Gastroesophageal sphincter (tissue), 4 donors: Measurements from ENCODE around the gene CTNS. TPM values are rescaled to one million over a fixed set of nuclear protein-coding genes. Genes with fewer than 3 reads are reported as not detected.

Source experiments
- ATAC-seq: fragments of 150-250 bp; one replicate; pipeline ENCODE4 v1.9.1; 2016; ENCODE audit warnings: mild to moderate bottlenecking, moderate library complexity
- H3K27ac ChIP-seq, 4 donors: fragments of 200-600 bp; sonication (generic) in 3 of 4; 1 replicate in 3 of 4; 2 replicates in 1 of 4; pipeline ENCODE4 v1.5.1; 2016 to 2019
- H3K27me3 ChIP-seq: fragments of 200-600 bp; sonication (generic); one replicate; pipeline ENCODE4 v1.5.1; 2019
- H3K36me3 ChIP-seq, 2 donors: fragments of 200-600 bp; sonication (generic); one replicate each; pipeline ENCODE4 v1.5.1; 2019; ENCODE audit warnings: control low read depth in 1 of 2
- H3K4me1 ChIP-seq, 3 donors: fragments of 200-600 bp; sonication (generic); 1 replicate in 2 of 3; 2 replicates in 1 of 3; pipeline ENCODE4 v1.5.1; 2016 to 2019; ENCODE audit warnings: control low read depth in 2 of 3
- H3K4me3 ChIP-seq, 2 donors: fragments of 200-600 bp; sonication (generic); one replicate each; pipeline ENCODE4 v1.5.1; 2019; ENCODE audit warnings: mild to moderate bottlenecking in 1 of 2, moderate library complexity in 1 of 2
- H3K9me3 ChIP-seq, 3 donors: fragments of 200-600 bp; sonication (generic); one replicate each; pipeline ENCODE4 v1.5.1; 2017 to 2019; ENCODE audit warnings: control low read depth in 2 of 3
- EP300 ChIP-seq: sonication (generic); formaldehyde crosslinking; IDR thresholded peaks from one replicate; pipeline ENCODE4 v1.6.1; 2017; ENCODE audit warnings: antibody characterized with exemption, mild to moderate bottlenecking
- POLR2A ChIP-seq, 2 donors: fragments of 450-650 bp; IDR thresholded peaks; one replicate each; pipeline ENCODE4 v1.6.1; 2017; ENCODE audit warnings: antibody characterized with exemption in 2 of 2, mild to moderate bottlenecking in 2 of 2, moderate library complexity in 1 of 2
- POLR2AphosphoS5 ChIP-seq: sonication (generic); formaldehyde crosslinking; IDR thresholded peaks from one replicate; pipeline ENCODE4 v1.6.1; 2017; ENCODE audit warnings: antibody characterized with exemption
- WGBS, 2 donors: methylation state at CpG; one replicate each; pipeline ENCODE4 v1.1.5; 2018; ENCODE audit warnings: low coverage in 1 of 2; 5-methylcytosine and 5-hydroxymethylcytosine counted together
- total RNA-seq, 4 donors: library from RNA; depleted of rRNA; stranded (reverse); fragments of >200 nt; gene quantifications; one replicate each; pipeline ENCODE4 v1.1.0, GENCODE V29; 2016
- TF ChIP-seq, protein P1 (sequence below), 4 experiments: fragments of 200-600 bp in 2 of 4; fragments of 450-650 bp in 2 of 4; sonication (generic) in 1 of 4; IDR thresholded peaks; one replicate each; pipeline ENCODE4 v1.5.1; 2017 to 2019; ENCODE audit warnings: antibody characterized with exemption in 4 of 4, mild to moderate bottlenecking in 2 of 4, moderate library complexity in 2 of 4

CTNS gene
- total RNA-seq, 4 donors from 2014 or later, result 14.8 to 20.5 (median 17.8) TPM

DNA sequence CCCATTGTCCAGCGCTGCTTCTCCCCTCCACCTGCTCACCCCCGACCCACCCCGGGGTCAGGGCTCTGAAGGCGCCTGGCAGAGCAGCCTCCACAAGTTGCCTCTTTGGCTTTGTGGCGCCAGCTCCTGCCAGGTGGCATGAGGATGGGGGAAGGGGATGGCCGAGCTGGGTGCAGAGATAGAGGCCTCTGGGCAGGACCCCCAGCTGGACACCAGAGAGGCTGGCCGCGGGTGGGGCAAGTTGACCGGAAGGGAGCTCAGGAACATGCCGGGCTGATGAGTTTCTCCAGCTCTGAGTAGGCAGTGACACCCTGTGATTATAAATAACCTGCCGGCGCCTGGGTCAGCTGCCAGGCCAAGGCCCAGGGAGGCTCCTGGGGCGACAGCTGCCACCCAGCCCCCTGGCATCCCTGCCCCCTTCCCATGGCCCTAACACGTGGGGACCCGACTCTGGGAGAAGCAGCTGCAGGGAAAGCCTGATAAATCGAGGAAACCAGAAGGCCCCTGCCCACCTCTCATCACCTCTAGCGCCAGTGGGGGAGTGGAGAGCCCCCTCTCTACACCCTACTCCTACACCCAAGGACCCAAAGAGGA lies 58.7 kb downstream of the CTNS start:
- peaks cover 83% of the 10 kb centered on the region for H3K27me3 ChIP-seq
- 0 to 14% methylated on average over 1 to 4 of the region's 17 CpGs for WGBS, 2 donors

DNA sequence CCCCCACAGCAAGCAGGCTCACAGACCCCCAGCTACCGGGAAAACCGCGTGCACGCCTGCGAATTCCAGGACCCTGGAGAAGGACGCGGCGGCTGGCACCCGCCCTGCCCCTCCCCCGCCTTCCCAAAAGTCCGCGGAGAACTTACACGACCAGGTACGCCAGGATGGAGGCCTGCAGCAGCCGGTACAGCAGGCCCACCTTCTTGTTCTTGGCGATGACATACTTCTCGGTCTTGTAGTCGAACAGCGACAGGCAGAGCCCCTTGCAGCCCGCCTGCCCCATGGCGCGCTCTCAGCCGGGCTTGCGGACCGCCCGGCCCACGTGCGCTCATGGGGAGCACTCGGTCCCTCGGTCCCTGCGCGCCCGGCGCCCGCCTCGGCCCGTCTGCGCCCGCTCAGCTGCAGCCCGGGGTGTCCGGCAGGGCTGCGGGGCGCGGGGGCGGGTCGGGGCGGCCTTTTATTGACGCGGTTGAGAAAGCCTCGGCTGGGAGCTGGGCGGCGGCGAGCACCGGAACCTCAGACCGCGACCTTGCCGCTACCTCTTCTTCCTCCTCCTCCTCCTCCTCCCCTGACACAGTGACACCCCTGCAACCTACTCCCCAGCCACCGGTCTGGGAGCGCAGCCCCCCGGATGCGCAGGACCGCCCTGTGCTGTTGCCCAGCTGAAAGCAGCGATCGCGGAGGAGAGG lies 59.3 kb downstream of the CTNS start, which contains the start of gene P2RX5:
Gene P2RX5 (minus strand): TSS at position 433 of the 689 bp plus-strand sequence. CDS start 150 bp downstream, at position 283.
- H3K4me3 ChIP-seq, result peak within 1 kb of the TSS in 1 of 2 donors; percentile 48
- 0% methylated on average over 3 of the region's 65 CpGs; no CpG with 5 or more reads in 1 of the 2 donors for WGBS, 2 donors
- ATAC-seq, result peak; percentile 31
- TF ChIP-seq POLR2A (IDR thresholded peaks at IDR 0.05), result no peak
- TF ChIP-seq, protein P1, sequence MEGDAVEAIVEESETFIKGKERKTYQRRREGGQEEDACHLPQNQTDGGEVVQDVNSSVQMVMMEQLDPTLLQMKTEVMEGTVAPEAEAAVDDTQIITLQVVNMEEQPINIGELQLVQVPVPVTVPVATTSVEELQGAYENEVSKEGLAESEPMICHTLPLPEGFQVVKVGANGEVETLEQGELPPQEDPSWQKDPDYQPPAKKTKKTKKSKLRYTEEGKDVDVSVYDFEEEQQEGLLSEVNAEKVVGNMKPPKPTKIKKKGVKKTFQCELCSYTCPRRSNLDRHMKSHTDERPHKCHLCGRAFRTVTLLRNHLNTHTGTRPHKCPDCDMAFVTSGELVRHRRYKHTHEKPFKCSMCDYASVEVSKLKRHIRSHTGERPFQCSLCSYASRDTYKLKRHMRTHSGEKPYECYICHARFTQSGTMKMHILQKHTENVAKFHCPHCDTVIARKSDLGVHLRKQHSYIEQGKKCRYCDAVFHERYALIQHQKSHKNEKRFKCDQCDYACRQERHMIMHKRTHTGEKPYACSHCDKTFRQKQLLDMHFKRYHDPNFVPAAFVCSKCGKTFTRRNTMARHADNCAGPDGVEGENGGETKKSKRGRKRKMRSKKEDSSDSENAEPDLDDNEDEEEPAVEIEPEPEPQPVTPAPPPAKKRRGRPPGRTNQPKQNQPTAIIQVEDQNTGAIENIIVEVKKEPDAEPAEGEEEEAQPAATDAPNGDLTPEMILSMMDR (IDR thresholded peaks at IDR 0.05), result no peak
- TF ChIP-seq EP300, result no peak
- TF ChIP-seq POLR2AphosphoS5, result no peak
- no peak within 1 kb of the TSS for H3K27ac ChIP-seq
- no peaks in the 10 kb centered on the region for H3K36me3 ChIP-seq
- peaks cover 0 to 13% (median 0%) of the 10 kb centered on the region in 3 donors for H3K9me3 ChIP-seq
- H3K4me1 ChIP-seq, result peaks cover 0 to 24% (median 9%) of the 10 kb centered on the region in 3 donors
- peaks cover 76% of the 10 kb centered on the region for H3K27me3 ChIP-seq

More for the DNA sequence above, 58.7 kb downstream of the CTNS start:
- H3K4me3 ChIP-seq, result peak overlapping the region in 1 of 2 donors; percentile 48
- ATAC-seq, result no peak
- no peaks in the 10 kb centered on the region for H3K36me3 ChIP-seq
- no peak overlapping the region for H3K27ac ChIP-seq
- peaks cover 0 to 13% (median 0%) of the 10 kb centered on the region in 3 donors for H3K9me3 ChIP-seq
- H3K4me1 ChIP-seq, result peaks cover 0 to 24% (median 9%) of the 10 kb centered on the region in 3 donors
- no peak for TF ChIP-seq POLR2A (IDR thresholded peaks at IDR 0.05)
- no peak for TF ChIP-seq POLR2AphosphoS5
- TF ChIP-seq, protein P1 (IDR thresholded peaks at IDR 0.05), result no peak
- TF ChIP-seq EP300, result no peak

GRCh38 chr17:3697103-3697476 lies 60.5 kb downstream of the CTNS start:
- Histone ChIP-seq H3K4me3 (no peak overlapping the region), H3K9me3 (peaks cover 0 to 13% (median 0%) of the 10 kb centered on the region in 3 donors), H3K27ac (no peak overlapping the region), H3K27me3 (peaks cover 64% of the 10 kb centered on the region), H3K4me1 (peaks cover 0 to 24% (median 9%) of the 10 kb centered on the region in 3 donors), H3K36me3 (no peaks in the 10 kb centered on the region)
- no peak for ATAC-seq
- WGBS, 2 donors, result 22 to 67% methylated on average over 3 of the region's 12 CpGs
- TF ChIP-seq POLR2A (IDR thresholded peaks at IDR 0.05), result no peak
- no peak for TF ChIP-seq POLR2AphosphoS5
- TF ChIP-seq, protein P1 (IDR thresholded peaks at IDR 0.05), result no peak
- no peak for TF ChIP-seq EP300

- TF ChIP-seq POLR2AphosphoS5 (no peak), EP300 (no peak), POLR2A (IDR thresholded peaks at IDR 0.05) (no peak)
- TF ChIP-seq, protein P1 (IDR thresholded peaks at IDR 0.05), result no peak
- peaks cover 0 to 24% (median 9%) of the 10 kb centered on the region in 3 donors for H3K4me1 ChIP-seq
- ATAC-seq, result no peak
- WGBS, 2 donors, result no CpG with 5 or more reads among the region's 4 CpGs
- H3K27ac ChIP-seq, result no peak overlapping the region
- H3K27me3 ChIP-seq, result peaks cover 54% of the 10 kb centered on the region
- H3K36me3 ChIP-seq, result no peaks in the 10 kb centered on the region
- H3K4me3 ChIP-seq, result no peak overlapping the region
- H3K9me3 ChIP-seq, result peaks cover 0 to 13% (median 0%) of the 10 kb centered on the region in 3 donors
Observed at GRCh38 chr17:3698139-3698538, 61.6 kb downstream of the CTNS start.
